ENCODE data around the gene HIVEP2.

Gene HIVEP2

GRCh38 chr6:142803032-142803431 is 141.9 kb downstream of the HIVEP2 start:
- Histone ChIP-seq H3K27me3 (ENCODE audit: insufficient read depth, low read length) (no peaks in the 10 kb centered on the region), H3K9me3 (ENCODE audit: insufficient read depth, low read depth, low read length) (no peaks in the 10 kb centered on the region), H3K36me3 (ENCODE audit: insufficient read depth, low read depth, low read length) (no peaks in the 10 kb centered on the region), H3K27ac (ENCODE audit: low read length) (no peak overlapping the region), H3K4me1 (ENCODE audit: insufficient read depth, low read length) (0 out of 2 replicates have a peak, but pooled peaks cover 2% of the 10 kb centered on the region), H3K9ac (ENCODE audit: low read depth, low read length) (no peak overlapping the region), H3K4me3 (ENCODE audit: low read length) (no peak overlapping the region)

DNA sequence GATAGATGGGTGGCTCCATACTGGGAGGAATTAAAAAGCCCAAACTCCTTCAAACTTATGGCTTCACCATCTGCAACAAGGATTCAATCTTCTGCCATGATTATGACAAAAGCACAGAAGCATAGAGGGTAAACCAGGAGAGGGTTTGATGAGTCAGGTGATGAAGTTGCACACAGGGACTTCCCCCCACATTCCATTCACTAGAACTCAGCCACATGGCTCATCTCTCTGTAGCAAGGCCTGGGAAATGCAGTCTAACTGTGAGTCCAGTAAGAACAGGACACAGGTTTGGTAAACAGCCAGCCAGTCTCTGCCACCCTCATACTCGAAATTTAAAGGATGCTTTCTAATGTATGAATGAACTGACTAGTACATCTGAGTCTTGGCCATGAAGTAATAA is 142.9 kb downstream of the HIVEP2 start:
- H3K9ac ChIP-seq (ENCODE audit: low read depth, low read length) = no peak overlapping the region
- no peaks in the 10 kb centered on the region for H3K27me3 ChIP-seq (ENCODE audit: insufficient read depth, low read length)
- no peak overlapping the region for H3K27ac ChIP-seq (ENCODE audit: low read length)
- H3K9me3 ChIP-seq (ENCODE audit: insufficient read depth, low read depth, low read length) = no peaks in the 10 kb centered on the region
- 0 out of 2 replicates have a peak, but pooled peaks cover 2% of the 10 kb centered on the region for H3K4me1 ChIP-seq (ENCODE audit: insufficient read depth, low read length)
- no peaks in the 10 kb centered on the region for H3K36me3 ChIP-seq (ENCODE audit: insufficient read depth, low read depth, low read length)
- no peak overlapping the region for H3K4me3 ChIP-seq (ENCODE audit: low read length)

GRCh38 chr6:142800240-142800639 is 144.7 kb downstream of the HIVEP2 start:
- no peak overlapping the region for H3K27ac ChIP-seq (ENCODE audit: low read length)
- H3K9me3 ChIP-seq (ENCODE audit: insufficient read depth, low read depth, low read length) = no peaks in the 10 kb centered on the region
- no peaks in the 10 kb centered on the region for H3K36me3 ChIP-seq (ENCODE audit: insufficient read depth, low read depth, low read length)
- no peak overlapping the region for H3K4me3 ChIP-seq (ENCODE audit: low read length)
- H3K27me3 ChIP-seq (ENCODE audit: insufficient read depth, low read length) = no peaks in the 10 kb centered on the region
- no peak overlapping the region for H3K9ac ChIP-seq (ENCODE audit: low read depth, low read length)
- H3K4me1 ChIP-seq (ENCODE audit: insufficient read depth, low read length) = 0 out of 2 replicates have a peak, but pooled peaks cover 2% of the 10 kb centered on the region

- Histone ChIP-seq H3K27me3 (ENCODE audit: insufficient read depth, low read length) (no peaks in the 10 kb centered on the region), H3K9me3 (ENCODE audit: insufficient read depth, low read depth, low read length) (no peaks in the 10 kb centered on the region), H3K4me1 (ENCODE audit: insufficient read depth, low read length) (0 out of 2 replicates have a peak, but pooled peaks cover 2% of the 10 kb centered on the region), H3K4me3 (ENCODE audit: low read length) (no peak overlapping the region), H3K9ac (ENCODE audit: low read depth, low read length) (no peak overlapping the region), H3K27ac (ENCODE audit: low read length) (no peak overlapping the region), H3K36me3 (ENCODE audit: insufficient read depth, low read depth, low read length) (no peaks in the 10 kb centered on the region)
These were observed 145.3 kb downstream of the HIVEP2 start for GRCh38 chr6:142799639-142800038.

GRCh38 chr6:142797159-142797558 is 147.8 kb downstream of the HIVEP2 start:
- 0 out of 2 replicates have a peak, but pooled peaks cover 2% of the 10 kb centered on the region for H3K4me1 ChIP-seq (ENCODE audit: insufficient read depth, low read length)
- no peak overlapping the region for H3K4me3 ChIP-seq (ENCODE audit: low read length)
- H3K9ac ChIP-seq (ENCODE audit: low read depth, low read length) = no peak overlapping the region
- H3K36me3 ChIP-seq (ENCODE audit: insufficient read depth, low read depth, low read length) = no peaks in the 10 kb centered on the region
- H3K27me3 ChIP-seq (ENCODE audit: insufficient read depth, low read length) = no peaks in the 10 kb centered on the region
- no peaks in the 10 kb centered on the region for H3K9me3 ChIP-seq (ENCODE audit: insufficient read depth, low read depth, low read length)
- no peak overlapping the region for H3K27ac ChIP-seq (ENCODE audit: low read length)

DNA sequence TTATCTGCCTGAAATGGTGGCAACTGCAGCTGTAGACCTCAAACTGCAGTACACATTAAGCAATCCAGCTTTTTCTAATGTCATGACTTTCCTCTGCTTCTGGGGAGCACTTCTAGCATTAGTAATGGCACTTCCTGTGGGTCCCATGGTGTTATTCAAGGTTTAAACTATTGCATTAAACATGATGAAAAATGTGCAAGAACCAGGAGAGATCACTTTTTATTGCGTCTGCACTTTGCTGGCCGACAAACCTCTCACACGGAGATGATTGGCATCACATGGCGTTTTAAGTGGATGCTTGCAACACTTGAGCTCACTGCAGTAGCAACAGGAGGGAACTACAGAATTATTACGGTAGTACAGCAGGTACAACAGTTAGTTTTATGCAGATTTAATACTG is 148.4 kb downstream of the HIVEP2 start:
- Histone ChIP-seq H3K4me1 (ENCODE audit: insufficient read depth, low read length) (no peaks in the 10 kb centered on the region), H3K9me3 (ENCODE audit: insufficient read depth, low read depth, low read length) (no peaks in the 10 kb centered on the region), H3K27me3 (ENCODE audit: insufficient read depth, low read length) (no peaks in the 10 kb centered on the region), H3K9ac (ENCODE audit: low read depth, low read length) (no peak overlapping the region), H3K36me3 (ENCODE audit: insufficient read depth, low read depth, low read length) (no peaks in the 10 kb centered on the region), H3K4me3 (ENCODE audit: low read length) (no peak overlapping the region), H3K27ac (ENCODE audit: low read length) (no peak overlapping the region)

GRCh38 chr6:142796024-142796423 is 149.0 kb downstream of the HIVEP2 start:
- Histone ChIP-seq H3K4me3 (ENCODE audit: low read length) (no peak overlapping the region), H3K27ac (ENCODE audit: low read length) (no peak overlapping the region), H3K9me3 (ENCODE audit: insufficient read depth, low read depth, low read length) (no peaks in the 10 kb centered on the region), H3K36me3 (ENCODE audit: insufficient read depth, low read depth, low read length) (no peaks in the 10 kb centered on the region), H3K27me3 (ENCODE audit: insufficient read depth, low read length) (no peaks in the 10 kb centered on the region), H3K9ac (ENCODE audit: low read depth, low read length) (no peak overlapping the region), H3K4me1 (ENCODE audit: insufficient read depth, low read length) (no peaks in the 10 kb centered on the region)

DNA sequence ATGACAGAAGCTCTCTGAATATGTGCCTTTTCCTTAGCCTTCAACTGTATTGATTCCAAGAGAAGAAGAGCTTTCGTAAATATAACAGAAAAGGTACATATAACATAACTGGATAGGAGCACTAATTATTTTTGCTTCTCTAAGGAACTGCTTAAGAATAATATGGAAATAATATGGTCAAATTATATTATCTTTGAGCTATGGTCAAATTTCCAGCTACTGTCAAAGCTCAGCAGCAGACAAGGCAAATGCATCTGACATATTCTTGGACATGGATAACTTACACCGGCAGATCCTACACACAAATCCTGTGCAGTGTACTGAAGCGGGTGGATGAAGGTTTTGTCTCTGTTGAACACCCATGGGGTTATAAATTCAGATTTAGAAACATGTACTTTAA is 150.6 kb downstream of the HIVEP2 start:
- Histone ChIP-seq H3K27me3 (ENCODE audit: insufficient read depth, low read length) (no peaks in the 10 kb centered on the region), H3K9me3 (ENCODE audit: insufficient read depth, low read depth, low read length) (no peaks in the 10 kb centered on the region), H3K9ac (ENCODE audit: low read depth, low read length) (no peak overlapping the region), H3K4me1 (ENCODE audit: insufficient read depth, low read length) (no peaks in the 10 kb centered on the region), H3K36me3 (ENCODE audit: insufficient read depth, low read depth, low read length) (no peaks in the 10 kb centered on the region), H3K4me3 (ENCODE audit: low read length) (no peak overlapping the region), H3K27ac (ENCODE audit: low read length) (no peak overlapping the region)

GRCh38 chr6:142790257-142790656 is 154.7 kb downstream of the HIVEP2 start:
- Histone ChIP-seq H3K36me3 (ENCODE audit: insufficient read depth, low read depth, low read length) (no peaks in the 10 kb centered on the region), H3K4me1 (ENCODE audit: insufficient read depth, low read length) (no peaks in the 10 kb centered on the region), H3K9me3 (ENCODE audit: insufficient read depth, low read depth, low read length) (no peaks in the 10 kb centered on the region), H3K27me3 (ENCODE audit: insufficient read depth, low read length) (no peaks in the 10 kb centered on the region), H3K9ac (ENCODE audit: low read depth, low read length) (no peak overlapping the region), H3K4me3 (ENCODE audit: low read length) (no peak overlapping the region), H3K27ac (ENCODE audit: low read length) (no peak overlapping the region)

DNA sequence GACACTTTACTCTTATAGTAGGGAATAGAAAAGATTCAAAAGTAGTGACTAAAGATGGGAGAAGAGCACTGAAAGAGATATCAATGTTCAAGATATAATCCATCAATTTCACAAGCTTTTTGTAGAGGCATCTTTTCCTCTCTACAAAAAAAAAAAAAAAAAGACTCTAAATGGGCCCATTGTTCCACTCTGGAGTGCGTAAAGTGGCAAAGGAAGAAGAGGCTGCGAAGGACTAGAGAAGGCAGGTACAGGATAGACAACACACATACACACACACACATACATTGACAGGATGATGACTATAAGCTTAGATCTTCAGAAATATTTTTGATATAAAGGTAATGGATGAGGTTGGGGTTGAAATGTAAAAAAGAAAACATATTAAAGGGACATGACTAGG is 157.6 kb downstream of the HIVEP2 start:
- no peaks in the 10 kb centered on the region for H3K27me3 ChIP-seq (ENCODE audit: insufficient read depth, low read length)
- H3K36me3 ChIP-seq (ENCODE audit: insufficient read depth, low read depth, low read length) = no peaks in the 10 kb centered on the region
- H3K4me1 ChIP-seq (ENCODE audit: insufficient read depth, low read length) = no peaks in the 10 kb centered on the region
- no peak overlapping the region for H3K4me3 ChIP-seq (ENCODE audit: low read length)
- no peaks in the 10 kb centered on the region for H3K9me3 ChIP-seq (ENCODE audit: insufficient read depth, low read depth, low read length)
- no peak overlapping the region for H3K9ac ChIP-seq (ENCODE audit: low read depth, low read length)
- H3K27ac ChIP-seq (ENCODE audit: low read length) = no peak overlapping the region

- Histone ChIP-seq H3K27ac (ENCODE audit: low read length) (no peak overlapping the region), H3K4me1 (ENCODE audit: insufficient read depth, low read length) (no peaks in the 10 kb centered on the region), H3K36me3 (ENCODE audit: insufficient read depth, low read depth, low read length) (no peaks in the 10 kb centered on the region), H3K27me3 (ENCODE audit: insufficient read depth, low read length) (no peaks in the 10 kb centered on the region), H3K9ac (ENCODE audit: low read depth, low read length) (no peak overlapping the region), H3K4me3 (ENCODE audit: low read length) (no peak overlapping the region), H3K9me3 (ENCODE audit: insufficient read depth, low read depth, low read length) (no peaks in the 10 kb centered on the region)
These were observed 158.5 kb downstream of the HIVEP2 start for GRCh38 chr6:142786476-142786875.

DNA sequence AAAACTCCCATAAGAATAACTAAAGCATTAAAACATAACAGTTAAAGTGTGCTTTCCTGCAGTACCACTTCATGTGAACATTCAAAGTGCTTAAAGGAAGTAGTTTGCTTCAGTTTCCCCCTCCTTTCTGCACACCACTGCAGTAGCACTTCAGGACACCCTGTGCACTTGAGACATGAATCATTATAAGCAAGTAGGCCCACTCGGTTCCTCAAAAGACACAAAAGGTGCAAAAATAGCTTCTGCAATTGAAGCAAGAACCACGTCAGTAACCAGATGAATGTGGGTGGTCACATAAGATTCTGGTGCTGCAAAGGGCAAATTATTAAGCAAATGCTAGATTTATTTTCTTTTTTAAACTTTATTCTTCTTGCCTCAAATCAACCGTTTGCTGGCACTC is 160.6 kb downstream of the HIVEP2 start:
- Histone ChIP-seq H3K27ac (ENCODE audit: low read length) (no peak overlapping the region), H3K4me1 (ENCODE audit: insufficient read depth, low read length) (no peaks in the 10 kb centered on the region), H3K9ac (ENCODE audit: low read depth, low read length) (no peak overlapping the region), H3K9me3 (ENCODE audit: insufficient read depth, low read depth, low read length) (no peaks in the 10 kb centered on the region), H3K4me3 (ENCODE audit: low read length) (no peak overlapping the region), H3K27me3 (ENCODE audit: insufficient read depth, low read length) (no peaks in the 10 kb centered on the region), H3K36me3 (ENCODE audit: insufficient read depth, low read depth, low read length) (no peaks in the 10 kb centered on the region)

DNA sequence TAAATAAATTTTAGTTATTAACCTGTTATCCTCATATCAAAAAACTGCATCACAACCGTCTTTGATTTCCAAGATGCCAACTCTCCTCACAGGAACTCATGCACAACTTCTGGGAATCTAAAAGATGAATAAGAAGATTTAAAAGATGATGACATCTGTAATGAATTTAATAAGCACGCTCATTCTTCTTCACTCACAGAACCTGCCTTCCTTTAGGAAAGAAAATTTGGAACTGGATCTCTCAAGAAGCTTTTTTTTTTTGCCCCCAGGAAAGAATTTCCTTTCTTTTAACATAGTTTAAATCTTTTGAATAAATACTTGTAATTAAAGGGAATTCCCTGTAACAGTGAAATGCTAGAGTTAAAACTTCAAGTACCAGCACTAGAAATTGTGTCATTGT is 161.5 kb downstream of the HIVEP2 start:
- Histone ChIP-seq H3K4me3 (ENCODE audit: low read length) (no peak overlapping the region), H3K4me1 (ENCODE audit: insufficient read depth, low read length) (no peaks in the 10 kb centered on the region), H3K27me3 (ENCODE audit: insufficient read depth, low read length) (no peaks in the 10 kb centered on the region), H3K36me3 (ENCODE audit: insufficient read depth, low read depth, low read length) (no peaks in the 10 kb centered on the region), H3K9me3 (ENCODE audit: insufficient read depth, low read depth, low read length) (no peaks in the 10 kb centered on the region), H3K9ac (ENCODE audit: low read depth, low read length) (no peak overlapping the region), H3K27ac (ENCODE audit: low read length) (no peak overlapping the region)

Measured in iPS-20b (cell line).